Amygdala (tissue), 56 donors: ENCODE data around the gene UBE2G2.

Experiments used
- DNase-seq, 56 donors: peaks; one replicate each; lab custom pipeline; 2025; lab: John Stamatoyannopoulos, UW

Gene UBE2G2

DNA sequence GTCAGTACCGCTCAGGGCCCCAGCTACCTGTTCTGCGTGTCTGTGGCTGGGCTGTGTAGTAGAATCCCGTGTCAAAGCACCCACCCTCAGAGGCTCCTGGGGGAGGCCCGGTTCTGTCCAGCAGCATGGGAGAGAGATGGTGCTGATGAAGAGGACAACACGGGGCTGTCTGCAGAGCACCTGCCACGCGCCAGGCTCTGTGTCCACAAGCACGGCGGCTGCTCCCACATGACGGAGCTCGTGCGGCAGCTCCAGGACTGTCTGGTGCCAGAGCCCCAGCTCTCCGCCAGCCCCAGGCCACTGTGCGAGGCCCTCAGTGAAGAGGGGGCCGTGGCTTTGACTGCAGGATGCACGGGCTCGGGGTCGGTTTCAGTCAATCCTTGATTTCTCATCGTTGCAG is 48.3 kb downstream of the UBE2G2 start:
- DNase-seq, result no peak

GRCh38 chr21:44752671-44753235 is 48.9 kb downstream of the UBE2G2 start:
- no peak for DNase-seq

GRCh38 chr21:44751799-44752636 is 49.6 kb downstream of the UBE2G2 start:
- DNase-seq, result no peak

DNA sequence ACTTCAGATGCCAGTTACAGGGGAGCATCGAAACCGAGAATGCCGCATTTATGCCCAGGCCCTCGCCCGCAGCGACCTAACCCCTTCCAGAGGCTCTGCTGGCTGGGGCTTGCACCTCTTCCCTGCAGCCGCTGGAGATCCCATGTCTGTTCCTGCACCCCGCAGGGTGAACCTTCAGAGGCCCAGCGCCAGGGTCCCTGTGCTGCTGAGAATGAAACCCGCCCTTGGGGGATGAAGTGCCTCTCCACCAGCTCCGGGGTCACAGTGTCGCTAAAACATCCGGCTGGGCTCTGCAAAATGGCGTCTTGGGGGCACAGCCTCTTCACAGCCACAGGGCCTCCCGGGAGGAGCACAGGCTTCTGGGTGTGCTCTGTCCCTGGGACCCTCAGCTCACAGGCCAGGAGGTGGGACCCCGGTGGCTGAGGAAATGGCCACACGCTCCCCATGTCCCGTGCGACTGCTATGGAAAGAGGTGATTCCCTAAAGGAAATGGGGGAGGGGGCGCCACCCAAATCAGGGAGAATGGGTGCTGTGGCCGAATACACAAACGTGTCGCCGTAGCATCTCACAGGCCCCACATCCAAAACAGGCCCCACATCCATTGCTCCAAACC is 50.3 kb downstream of the UBE2G2 start:
- no peak for DNase-seq

GRCh38 chr21:44750675-44751025 is 51.0 kb downstream of the UBE2G2 start:
- no peak for DNase-seq

DNA sequence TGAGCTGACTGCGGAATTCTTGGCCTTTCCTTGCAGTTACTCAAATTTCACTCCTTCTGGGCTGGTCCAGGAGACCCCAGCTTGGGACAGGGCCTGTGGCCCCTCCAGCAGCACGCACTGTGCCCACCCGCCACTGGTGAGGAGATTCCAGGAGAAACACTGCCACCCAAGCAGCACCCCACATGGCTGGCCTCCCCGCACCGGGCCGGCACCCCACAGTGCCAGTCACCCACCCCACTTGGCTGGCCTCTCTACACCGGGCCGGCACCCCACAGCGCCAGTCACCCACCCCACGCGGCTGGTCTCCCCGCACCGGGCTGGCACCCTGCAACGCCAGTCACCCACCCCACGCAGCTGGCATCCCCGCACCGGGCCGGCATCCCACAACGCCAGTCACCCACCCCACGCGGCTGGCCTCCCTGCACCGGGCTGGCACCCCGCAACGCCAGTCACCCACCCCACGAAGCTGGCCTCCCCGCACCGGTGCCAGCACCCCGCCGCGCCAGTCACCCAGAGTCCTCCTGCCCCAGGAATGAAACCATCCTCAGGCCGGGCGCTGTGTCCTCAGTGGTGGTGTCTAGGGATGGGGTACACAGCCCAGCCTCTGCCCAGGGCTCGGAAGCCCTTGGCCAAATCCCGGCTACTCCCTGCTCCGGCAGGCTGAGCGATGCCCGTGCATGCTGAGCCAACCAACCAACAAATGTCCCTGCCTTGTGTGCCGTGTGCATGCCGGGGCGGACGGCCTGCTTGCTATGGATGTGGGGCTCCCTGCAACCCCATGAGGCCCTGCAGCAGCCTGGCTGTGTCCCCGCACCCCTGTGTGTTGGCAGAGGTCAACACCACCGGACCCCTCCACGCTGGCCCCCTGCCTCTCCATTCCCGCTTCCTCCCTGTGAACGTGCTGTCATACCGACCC is 51.6 kb downstream of the UBE2G2 start:
- no peak for DNase-seq

GRCh38 chr21:44749116-44749758 is 52.4 kb downstream of the UBE2G2 start:
- no peak for DNase-seq

- DNase-seq, result no peak
Measured at GRCh38 chr21:44748621-44749020, 53.0 kb downstream of the UBE2G2 start.

- no peak for DNase-seq
Measured at GRCh38 chr21:44742418-44743153, 59.0 kb downstream of the UBE2G2 start.

GRCh38 chr21:44741921-44742320 is 59.7 kb downstream of the UBE2G2 start:
- DNase-seq, result no peak

DNA sequence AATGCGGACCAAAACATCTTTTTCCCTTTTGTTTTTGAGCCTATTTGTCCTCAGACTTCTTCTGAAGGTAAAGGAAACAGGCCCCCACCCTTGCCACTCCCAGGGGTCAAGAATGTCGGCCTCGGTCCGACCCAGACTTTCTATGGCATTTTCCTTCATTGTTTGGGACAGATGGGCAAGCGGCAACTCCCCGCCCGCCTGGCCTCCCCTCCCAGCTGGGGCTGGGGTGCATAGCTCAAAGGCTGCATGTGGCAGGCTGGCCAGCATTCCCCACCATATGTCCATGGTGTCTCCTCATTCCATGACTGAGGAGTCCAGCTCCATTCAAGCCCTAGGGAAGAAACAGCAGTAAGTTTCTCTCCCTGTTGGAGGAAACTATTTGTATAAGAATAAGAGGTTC is 60.9 kb downstream of the UBE2G2 start:
- no peak for DNase-seq

DNA sequence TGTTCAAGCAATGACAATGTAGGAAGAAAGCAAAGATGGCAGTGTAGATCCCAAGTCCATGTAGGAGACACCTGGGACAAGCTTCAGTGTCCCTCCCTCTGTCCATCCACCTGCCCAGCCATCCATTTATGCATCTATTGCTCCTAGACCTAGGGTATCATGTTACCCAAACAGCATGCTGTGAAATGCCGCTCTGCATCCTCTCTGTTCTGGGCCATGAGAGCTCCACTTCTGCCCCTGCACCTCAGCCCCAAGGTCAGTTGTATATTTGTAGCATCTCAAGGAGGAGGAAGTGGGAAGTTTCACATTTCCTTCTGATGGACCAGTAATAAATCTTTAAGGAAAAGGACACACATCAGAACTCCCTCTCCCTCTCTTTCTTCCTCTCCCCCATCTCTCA is 62.3 kb downstream of the UBE2G2 start:
- no peak for DNase-seq

GRCh38 chr21:44738621-44739020 is 63.0 kb downstream of the UBE2G2 start:
- no peak for DNase-seq

- DNase-seq, result no peak
Measured at GRCh38 chr21:44737706-44738354, 63.8 kb downstream of the UBE2G2 start.

DNA sequence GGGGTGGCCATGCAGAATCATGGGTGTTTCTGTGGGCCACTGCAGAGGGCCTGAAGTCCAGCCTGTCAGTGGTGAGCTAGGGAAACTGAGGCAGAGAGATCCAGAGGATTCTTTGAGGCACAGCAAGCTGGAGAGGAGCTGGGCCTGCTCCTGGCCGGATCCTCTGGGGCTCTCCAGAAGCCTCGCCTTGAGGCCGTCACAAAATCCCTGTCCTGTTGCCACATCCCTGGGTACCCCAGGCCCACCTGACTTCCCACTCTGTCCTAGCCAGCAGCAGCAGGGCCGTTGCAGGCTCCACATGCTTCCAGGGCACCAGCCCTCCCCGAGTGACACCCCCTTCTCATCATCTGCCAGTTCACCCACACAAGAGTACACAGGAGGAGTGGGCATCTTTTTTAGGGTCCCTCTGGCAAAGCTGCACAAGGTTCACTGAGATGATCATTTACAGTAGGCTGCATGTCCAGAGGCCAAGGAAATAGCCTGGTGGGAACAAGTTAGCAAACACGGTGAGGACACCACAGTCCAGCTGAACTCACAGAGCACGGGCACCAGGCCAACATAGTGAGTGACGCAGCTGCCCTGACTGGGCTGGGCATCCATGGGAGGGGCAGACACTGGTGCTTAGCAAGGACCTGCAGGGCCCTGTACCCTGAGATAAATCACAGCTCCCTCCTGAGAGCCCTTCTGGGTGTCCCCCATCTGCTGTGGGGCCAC is 65.2 kb downstream of the UBE2G2 start:
- DNase-seq, result no peak

DNA sequence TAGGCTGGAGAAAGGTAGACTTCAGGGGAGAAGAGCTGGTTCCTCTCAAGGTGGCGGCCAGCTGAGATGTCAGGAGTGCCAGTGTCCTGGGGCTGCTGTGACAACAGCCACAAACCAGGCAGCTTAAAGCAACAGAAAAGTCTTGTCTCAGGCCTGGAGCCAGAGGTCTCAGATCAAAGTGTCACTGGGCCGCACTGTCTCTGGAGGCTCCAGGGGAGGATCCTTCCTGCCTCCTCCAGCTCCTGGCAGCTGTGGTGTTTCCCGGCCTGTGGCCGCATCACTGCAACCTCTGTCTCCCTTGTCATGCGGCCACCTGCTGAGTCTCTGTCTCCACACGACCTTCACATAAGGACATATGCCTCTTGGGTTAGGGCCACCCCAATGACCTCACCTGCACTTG is 65.8 kb downstream of the UBE2G2 start:
- DNase-seq, result no peak

- no peak for DNase-seq
Measured at GRCh38 chr21:44734841-44735240, 66.8 kb downstream of the UBE2G2 start.

- DNase-seq, result no peak
Measured at GRCh38 chr21:44734026-44734745, 67.4 kb downstream of the UBE2G2 start.
